Measurements from ENCODE around the gene TSKS. TPM values are rescaled to one million over a fixed set of nuclear protein-coding genes. Genes with fewer than 3 reads are reported as not detected.
A peak's percentile ranks its signal among the peaks of the same experiment; 100 is the strongest.

The TSKS gene
- total RNA-seq, 1 donor from 2014 or later: not detected

DNA sequence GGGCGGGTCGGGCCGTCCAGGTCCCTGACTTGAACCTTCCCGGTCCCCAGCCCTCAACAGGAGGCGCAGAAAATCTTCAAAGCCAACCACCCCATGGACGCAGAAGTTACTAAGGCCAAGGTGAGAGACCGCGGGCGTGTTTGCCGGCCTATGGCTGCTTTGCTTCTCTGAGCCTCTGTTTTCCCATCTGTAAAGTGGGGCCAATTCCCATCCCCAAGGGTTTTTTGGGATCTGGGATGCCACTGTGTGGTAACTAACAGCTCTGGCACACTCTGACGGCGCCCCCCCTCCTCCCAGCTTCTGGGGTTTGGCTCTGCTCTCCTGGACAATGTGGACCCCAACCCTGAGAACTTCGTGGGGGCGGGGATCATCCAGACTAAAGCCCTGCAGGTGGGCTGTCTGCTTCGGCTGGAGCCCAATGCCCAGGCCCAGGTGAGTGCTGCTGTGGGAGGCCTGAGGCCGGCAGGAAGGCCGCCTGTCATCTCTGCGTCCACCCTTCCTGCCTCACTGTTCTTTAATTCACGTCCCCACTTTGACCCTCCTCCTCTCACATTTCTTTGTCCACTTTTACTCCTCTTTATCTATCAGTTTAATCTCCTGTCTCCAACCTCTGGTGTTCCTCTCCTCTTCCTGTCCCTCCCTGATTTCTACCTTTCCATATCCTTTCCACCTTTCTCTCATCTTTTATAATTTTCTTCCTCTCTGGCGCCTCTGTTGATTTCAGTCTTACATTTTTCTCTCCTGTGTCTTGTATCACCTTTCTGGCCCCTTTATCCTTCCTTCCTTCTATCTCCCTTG, 42.9 kb upstream of the TSKS start:
- Mint-ChIP-seq H3K27ac (ENCODE audit: unreplicated experiment) (peak overlapping the region; percentile 21), H3K4me3 (ENCODE audit: unreplicated experiment) (no peak overlapping the region)
- TF ChIP-seq EZH2 (IDR thresholded peaks at IDR 0.05; ENCODE audit: insufficient read depth, low read length): no peak
- TF ChIP-seq, protein P1, sequence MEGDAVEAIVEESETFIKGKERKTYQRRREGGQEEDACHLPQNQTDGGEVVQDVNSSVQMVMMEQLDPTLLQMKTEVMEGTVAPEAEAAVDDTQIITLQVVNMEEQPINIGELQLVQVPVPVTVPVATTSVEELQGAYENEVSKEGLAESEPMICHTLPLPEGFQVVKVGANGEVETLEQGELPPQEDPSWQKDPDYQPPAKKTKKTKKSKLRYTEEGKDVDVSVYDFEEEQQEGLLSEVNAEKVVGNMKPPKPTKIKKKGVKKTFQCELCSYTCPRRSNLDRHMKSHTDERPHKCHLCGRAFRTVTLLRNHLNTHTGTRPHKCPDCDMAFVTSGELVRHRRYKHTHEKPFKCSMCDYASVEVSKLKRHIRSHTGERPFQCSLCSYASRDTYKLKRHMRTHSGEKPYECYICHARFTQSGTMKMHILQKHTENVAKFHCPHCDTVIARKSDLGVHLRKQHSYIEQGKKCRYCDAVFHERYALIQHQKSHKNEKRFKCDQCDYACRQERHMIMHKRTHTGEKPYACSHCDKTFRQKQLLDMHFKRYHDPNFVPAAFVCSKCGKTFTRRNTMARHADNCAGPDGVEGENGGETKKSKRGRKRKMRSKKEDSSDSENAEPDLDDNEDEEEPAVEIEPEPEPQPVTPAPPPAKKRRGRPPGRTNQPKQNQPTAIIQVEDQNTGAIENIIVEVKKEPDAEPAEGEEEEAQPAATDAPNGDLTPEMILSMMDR (IDR thresholded peaks at IDR 0.05; ENCODE audit: insufficient read depth, low read depth, low read length): no peak

GRCh38 chr19:49803529-49803856, 40.4 kb upstream of the TSKS start:
- peaks cover 31% of the 10 kb centered on the region for H3K36me3 Mint-ChIP-seq (ENCODE audit: low read depth, unreplicated experiment)
- H3K4me3 ChIP-seq (ENCODE audit: insufficient read depth, low read depth, low read length): no peak overlapping the region
- H3K27ac Mint-ChIP-seq (ENCODE audit: unreplicated experiment): peak overlapping the region; percentile 43
- H3K4me1 ChIP-seq (ENCODE audit: insufficient read depth, low read length): no peaks in the 10 kb centered on the region
- H4K20me1 ChIP-seq (ENCODE audit: insufficient read depth, low read length): peaks cover 8% of the 10 kb centered on the region
- H3K9me3 Mint-ChIP-seq (ENCODE audit: unreplicated experiment): no peaks in the 10 kb centered on the region
- H3K36me3 ChIP-seq (ENCODE audit: insufficient read depth, low read length): peaks cover 12% of the 10 kb centered on the region
- no peak overlapping the region for H2AFZ ChIP-seq (ENCODE audit: low read depth, low read length)
- no peak overlapping the region for H3K4me3 Mint-ChIP-seq (ENCODE audit: unreplicated experiment)
- H3K9me3 ChIP-seq (ENCODE audit: insufficient read depth, low read depth, low read length): no peaks in the 10 kb centered on the region
- H3K27me3 ChIP-seq (ENCODE audit: insufficient read depth, low read length): no peaks in the 10 kb centered on the region
- H3K27me3 Mint-ChIP-seq (ENCODE audit: low read depth, unreplicated experiment): no peaks in the 10 kb centered on the region
- no peaks in the 10 kb centered on the region for H3K79me2 ChIP-seq (ENCODE audit: insufficient read depth, low read length)
- H3K27ac ChIP-seq (ENCODE audit: low read depth, low read length): no peak overlapping the region
- no peak for DNase-seq (ENCODE audit: low read depth)
- no peak for FAIRE-seq
- H3K4me1 Mint-ChIP-seq (ENCODE audit: low read depth, unreplicated experiment): peaks cover 2% of the 10 kb centered on the region
- H3K4me2 ChIP-seq (ENCODE audit: low read length): no peak overlapping the region
- no peak overlapping the region for H3K9ac ChIP-seq (ENCODE audit: low read length)
- TF ChIP-seq, protein P1 (IDR thresholded peaks at IDR 0.05; ENCODE audit: insufficient read depth, low read depth, low read length): no peak
- no peak for TF ChIP-seq EZH2 (IDR thresholded peaks at IDR 0.05; ENCODE audit: insufficient read depth, low read length)

More for the DNA sequence above, 42.9 kb upstream of the TSKS start:
- H3K9me3 ChIP-seq (ENCODE audit: insufficient read depth, low read depth, low read length): no peaks in the 10 kb centered on the region
- no peaks in the 10 kb centered on the region for H3K9me3 Mint-ChIP-seq (ENCODE audit: unreplicated experiment)
- H3K36me3 Mint-ChIP-seq (ENCODE audit: low read depth, unreplicated experiment): peaks cover 17% of the 10 kb centered on the region
- no peaks in the 10 kb centered on the region for H3K27me3 ChIP-seq (ENCODE audit: insufficient read depth, low read length)
- FAIRE-seq (no peak), DNase-seq (ENCODE audit: low read depth) (no peak)
- H3K4me3 ChIP-seq (ENCODE audit: insufficient read depth, low read depth, low read length): no peak overlapping the region
- no peak overlapping the region for H3K27ac ChIP-seq (ENCODE audit: low read depth, low read length)
- peaks cover 7% of the 10 kb centered on the region for H3K4me1 Mint-ChIP-seq (ENCODE audit: low read depth, unreplicated experiment)
- no peak overlapping the region for H3K9ac ChIP-seq (ENCODE audit: low read length)
- no peaks in the 10 kb centered on the region for H3K27me3 Mint-ChIP-seq (ENCODE audit: low read depth, unreplicated experiment)
- H3K36me3 ChIP-seq (ENCODE audit: insufficient read depth, low read length): peaks cover 12% of the 10 kb centered on the region
- no peak overlapping the region for H3K4me2 ChIP-seq (ENCODE audit: low read length)
- H3K4me1 ChIP-seq (ENCODE audit: insufficient read depth, low read length): peaks cover 7% of the 10 kb centered on the region
- H3K79me2 ChIP-seq (ENCODE audit: insufficient read depth, low read length): no peaks in the 10 kb centered on the region
- H2AFZ ChIP-seq (ENCODE audit: low read depth, low read length): no peak overlapping the region
- H4K20me1 ChIP-seq (ENCODE audit: insufficient read depth, low read length): peaks cover 9% of the 10 kb centered on the region

Measured in astrocyte (in vitro differentiated cells and primary cell).